T-helper 1 cell treated with Interleukin-12 subunit alpha and Interleukin-12 subunit beta and Interleukin-4 antibody, amounts not matched to agents 30 μg/mL and 1 μg/mL, for 36 hours (primary cell): Measurements from ENCODE around the gene CRYBG3.
A peak's percentile ranks its signal among the peaks of the same experiment; 100 is the strongest.

Source experiments
- H3K27ac Mint-ChIP-seq: one replicate; pipeline ENCODE4 v1.8.0; 2021; ENCODE audit warnings: mild to moderate bottlenecking, mixed read lengths
- H3K27me3 Mint-ChIP-seq: one replicate; pipeline ENCODE4 v1.8.0; 2021; ENCODE audit warnings: low read depth, mixed read lengths
- H3K36me3 Mint-ChIP-seq: one replicate; pipeline ENCODE4 v1.8.0; 2021; ENCODE audit warnings: low read depth, mixed read lengths
- H3K4me1 Mint-ChIP-seq: one replicate; pipeline ENCODE4 v1.8.0; 2021; ENCODE audit warnings: low read depth, mixed read lengths
- H3K4me3 Mint-ChIP-seq: one replicate; pipeline ENCODE4 v1.8.0; 2021; ENCODE audit warnings: mild to moderate bottlenecking, moderate library complexity, mixed read lengths
- H3K9me3 Mint-ChIP-seq: one replicate; pipeline ENCODE4 v1.8.0; 2021; ENCODE audit warnings: mixed read lengths

CRYBG3 gene

DNA sequence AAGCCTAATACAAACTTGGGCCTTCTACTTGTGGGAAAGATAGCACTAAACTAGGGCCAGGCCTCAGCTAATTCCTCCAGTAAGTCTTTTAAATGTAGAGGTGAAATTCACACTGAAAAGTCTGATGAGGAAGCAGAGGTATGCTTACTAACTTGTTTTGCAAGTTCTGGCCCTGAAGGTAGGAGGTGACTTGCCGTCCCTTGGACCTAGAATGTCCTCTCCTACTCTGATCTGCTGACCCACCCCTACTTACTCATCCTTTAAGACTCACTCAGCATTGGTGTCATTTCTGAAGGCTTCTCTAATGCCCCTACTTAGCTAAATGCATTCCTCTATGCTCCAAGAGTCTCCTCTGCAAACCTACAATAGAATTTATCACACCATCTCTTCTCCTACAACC is 131.1 kb downstream of the CRYBG3 start:
- Mint-ChIP-seq H3K27me3 (no peaks in the 10 kb centered on the region), H3K4me3 (no peak overlapping the region), H3K4me1 (peaks cover 22% of the 10 kb centered on the region), H3K36me3 (peaks cover 68% of the 10 kb centered on the region), H3K27ac (peak overlapping the region; percentile 12), H3K9me3 (no peaks in the 10 kb centered on the region)

DNA sequence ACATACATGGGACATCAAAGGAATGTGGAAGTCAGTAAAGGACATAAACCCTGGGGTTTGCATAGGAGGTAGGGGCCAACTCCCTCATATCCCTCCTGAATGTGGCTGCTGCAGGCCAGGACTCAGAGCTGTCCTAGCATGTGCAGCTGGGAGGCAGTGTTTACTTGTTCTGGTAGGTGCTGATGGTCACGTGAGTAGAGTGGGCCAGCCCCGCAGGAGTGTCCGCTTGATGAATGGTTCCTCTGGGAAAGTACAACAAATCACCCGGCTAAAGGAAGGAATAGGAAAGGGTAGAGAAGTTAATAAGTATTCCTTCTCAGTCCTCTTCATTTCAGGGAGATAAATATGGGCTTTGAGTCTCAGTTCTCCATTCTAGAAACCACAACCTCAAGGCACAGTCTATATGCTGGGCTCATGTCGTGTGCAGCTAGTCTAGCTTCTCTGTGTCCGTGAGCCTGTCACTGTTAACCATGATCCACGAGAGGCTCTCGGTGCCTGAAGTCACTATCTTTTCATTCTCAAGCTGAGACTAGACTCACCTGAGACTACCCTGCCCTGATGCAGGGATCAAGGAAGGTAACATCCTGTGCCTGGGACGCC is 132.5 kb downstream of the CRYBG3 start:
- no peak overlapping the region for H3K4me3 Mint-ChIP-seq
- no peak overlapping the region for H3K27ac Mint-ChIP-seq
- H3K4me1 Mint-ChIP-seq: peaks cover 19% of the 10 kb centered on the region
- peaks cover 65% of the 10 kb centered on the region for H3K36me3 Mint-ChIP-seq
- H3K27me3 Mint-ChIP-seq: no peaks in the 10 kb centered on the region
- no peaks in the 10 kb centered on the region for H3K9me3 Mint-ChIP-seq

- Mint-ChIP-seq H3K27ac (no peak overlapping the region), H3K9me3 (no peaks in the 10 kb centered on the region)
These were observed 134.2 kb downstream of the CRYBG3 start for GRCh38 chr3:97956051-97956450.

GRCh38 chr3:97957617-97958311 is 136.0 kb downstream of the CRYBG3 start:
- Mint-ChIP-seq H3K27me3 (no peaks in the 10 kb centered on the region), H3K4me3 (no peak overlapping the region), H3K9me3 (no peaks in the 10 kb centered on the region), H3K4me1 (peaks cover 32% of the 10 kb centered on the region), H3K36me3 (peaks cover 58% of the 10 kb centered on the region), H3K27ac (peak overlapping the region; percentile 31)

More at GRCh38 chr3:97956051-97956450, 134.2 kb downstream of the CRYBG3 start:
- Mint-ChIP-seq H3K36me3 (peaks cover 58% of the 10 kb centered on the region), H3K27me3 (no peaks in the 10 kb centered on the region), H3K4me1 (peaks cover 16% of the 10 kb centered on the region), H3K4me3 (no peak overlapping the region)

DNA sequence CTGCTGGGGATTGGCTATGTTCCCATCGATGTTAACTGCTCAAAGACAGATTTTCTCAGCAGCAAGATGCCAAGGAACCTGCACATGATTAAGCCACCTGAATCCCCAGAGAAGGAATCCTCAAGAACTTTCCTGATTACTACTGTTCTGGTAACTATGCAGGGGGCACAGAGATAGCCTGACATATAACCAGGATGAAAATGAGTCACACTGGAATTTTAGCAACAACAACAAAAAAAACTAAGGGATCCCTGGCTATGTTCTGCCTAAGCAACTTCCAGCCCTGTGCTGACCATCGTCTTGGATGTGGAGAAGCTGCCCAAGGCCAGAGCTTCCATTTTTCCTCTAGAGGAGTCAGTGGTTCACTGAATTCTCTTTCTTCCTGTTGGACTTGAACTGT is 136.6 kb downstream of the CRYBG3 start:
- no peak overlapping the region for H3K27ac Mint-ChIP-seq
- peaks cover 31% of the 10 kb centered on the region for H3K4me1 Mint-ChIP-seq
- H3K36me3 Mint-ChIP-seq: peaks cover 54% of the 10 kb centered on the region
- no peaks in the 10 kb centered on the region for H3K27me3 Mint-ChIP-seq
- no peaks in the 10 kb centered on the region for H3K9me3 Mint-ChIP-seq
- H3K4me3 Mint-ChIP-seq: no peak overlapping the region

DNA sequence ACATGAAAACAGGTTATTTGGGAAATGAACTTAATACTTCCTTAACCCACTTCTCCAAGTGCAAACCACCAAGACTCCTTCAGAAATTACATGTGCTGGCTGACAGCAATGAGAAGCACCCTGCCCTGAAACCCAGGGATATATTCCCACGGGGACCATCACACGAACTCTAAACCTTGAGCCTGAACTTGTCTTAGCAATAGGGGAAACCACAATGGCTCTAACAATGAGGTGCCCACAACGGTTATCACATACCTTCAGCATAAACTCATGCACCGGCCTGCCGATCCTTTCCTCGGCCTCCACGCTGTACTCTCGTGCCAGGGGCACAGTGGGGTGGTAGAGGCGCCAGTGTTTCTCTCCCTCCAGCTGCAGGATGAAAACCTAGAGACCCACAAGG is 137.0 kb downstream of the CRYBG3 start:
- Mint-ChIP-seq H3K27me3 (no peaks in the 10 kb centered on the region), H3K4me3 (no peak overlapping the region), H3K36me3 (peaks cover 57% of the 10 kb centered on the region), H3K27ac (no peak overlapping the region), H3K9me3 (no peaks in the 10 kb centered on the region), H3K4me1 (peaks cover 35% of the 10 kb centered on the region)

DNA sequence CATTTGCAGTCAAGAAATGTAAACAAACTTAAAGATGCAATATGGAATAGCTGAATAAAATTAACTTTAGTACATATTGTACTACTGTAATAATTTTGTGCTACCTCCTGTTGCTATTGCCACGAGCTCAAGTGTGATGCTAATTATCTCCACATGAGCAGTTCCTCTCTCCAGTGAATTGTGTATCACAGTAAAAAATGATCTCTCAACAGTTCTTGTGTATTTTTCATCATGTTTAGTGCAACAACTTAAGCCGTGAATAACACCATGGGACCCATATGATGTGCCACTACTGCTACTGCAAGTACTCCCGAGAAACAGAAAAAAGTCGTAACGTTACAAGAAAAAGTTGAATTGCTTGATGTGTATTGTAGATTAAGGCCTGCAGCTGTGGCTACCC is 138.1 kb downstream of the CRYBG3 start:
- Mint-ChIP-seq H3K4me3 (no peak overlapping the region), H3K36me3 (peaks cover 58% of the 10 kb centered on the region), H3K9me3 (no peaks in the 10 kb centered on the region), H3K27me3 (no peaks in the 10 kb centered on the region), H3K4me1 (peaks cover 38% of the 10 kb centered on the region), H3K27ac (no peak overlapping the region)

DNA sequence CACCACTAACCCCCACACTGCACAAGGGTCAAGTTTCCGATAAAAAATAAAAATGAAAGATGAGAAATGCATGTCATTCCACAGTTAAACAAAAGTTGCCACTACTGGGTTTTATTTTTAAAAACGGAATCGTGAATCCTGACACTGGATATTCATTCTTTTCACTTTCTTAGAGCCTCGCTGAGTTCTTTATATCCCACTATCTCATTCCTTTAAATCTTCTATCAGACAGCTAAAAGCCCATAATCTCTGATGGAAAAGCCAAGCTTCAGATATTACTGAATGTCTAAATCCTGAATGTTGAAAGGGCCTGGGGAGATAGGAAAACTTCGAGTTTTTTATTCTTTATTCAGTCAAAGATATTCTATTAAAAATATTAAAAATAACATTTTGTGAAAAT is 138.7 kb downstream of the CRYBG3 start:
- Mint-ChIP-seq H3K4me3 (no peak overlapping the region), H3K9me3 (no peaks in the 10 kb centered on the region), H3K36me3 (peaks cover 55% of the 10 kb centered on the region), H3K27me3 (no peaks in the 10 kb centered on the region), H3K4me1 (peaks cover 37% of the 10 kb centered on the region), H3K27ac (no peak overlapping the region)

DNA sequence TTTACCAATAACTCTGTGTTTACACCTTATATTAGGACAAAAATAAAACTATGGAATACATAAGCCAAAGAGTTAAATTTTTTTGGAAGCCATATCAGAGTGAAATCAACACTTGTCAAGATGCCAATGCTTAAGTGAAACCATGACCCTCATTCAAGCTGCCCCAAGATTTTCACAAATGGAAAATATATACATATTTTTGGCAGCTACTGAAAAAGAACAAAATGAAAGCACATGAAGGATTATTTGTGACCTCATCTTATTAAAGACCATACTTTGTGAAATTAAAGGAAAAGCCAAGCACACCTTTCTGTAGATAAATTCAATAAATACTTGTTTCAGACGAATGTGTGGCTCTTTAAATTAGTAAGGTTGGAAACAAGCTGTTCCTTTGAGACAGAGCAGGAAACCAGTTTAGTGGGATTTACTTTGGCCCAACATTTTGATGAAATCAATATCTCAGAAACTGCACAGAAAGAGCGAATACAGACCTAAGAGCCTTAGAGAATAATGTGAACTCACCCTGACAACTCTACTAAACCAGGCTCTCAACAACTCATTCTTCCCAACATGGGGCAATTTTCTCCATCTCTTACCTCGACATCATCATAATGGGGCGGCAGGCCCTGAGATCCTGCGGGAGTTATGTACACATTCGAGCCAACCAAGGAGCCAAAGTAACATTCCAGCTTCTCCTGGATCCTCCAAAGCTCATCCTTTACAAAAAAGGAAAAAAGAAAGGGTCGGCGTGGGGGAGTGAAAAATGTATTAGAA is 139.4 kb downstream of the CRYBG3 start:
- H3K27ac Mint-ChIP-seq: peak overlapping the region; percentile 21
- peaks cover 42% of the 10 kb centered on the region for H3K4me1 Mint-ChIP-seq
- H3K9me3 Mint-ChIP-seq: no peaks in the 10 kb centered on the region
- H3K36me3 Mint-ChIP-seq: peaks cover 59% of the 10 kb centered on the region
- no peak overlapping the region for H3K4me3 Mint-ChIP-seq
- no peaks in the 10 kb centered on the region for H3K27me3 Mint-ChIP-seq

DNA sequence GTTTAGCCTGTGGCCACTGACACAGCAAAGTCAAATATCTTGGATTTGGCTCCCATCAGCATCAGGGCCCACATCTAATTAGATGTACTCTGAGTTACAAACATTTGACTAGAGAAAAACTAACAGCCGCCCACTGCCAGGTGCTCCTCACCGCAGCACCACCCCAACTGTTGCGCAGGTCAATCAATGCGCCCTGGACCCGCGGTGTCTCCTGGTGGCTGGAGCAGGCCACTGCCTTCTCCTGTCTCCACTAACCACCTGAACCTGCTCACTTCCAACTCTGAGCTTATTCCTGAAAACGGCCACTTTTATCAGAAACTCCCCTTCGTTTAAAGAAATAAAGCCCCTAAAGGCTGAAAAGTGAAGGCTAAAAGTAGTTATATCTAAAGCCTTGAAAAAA is 146.2 kb downstream of the CRYBG3 start:
- H3K9me3 Mint-ChIP-seq: no peaks in the 10 kb centered on the region
- H3K4me3 Mint-ChIP-seq: peak overlapping the region; percentile 70
- H3K27me3 Mint-ChIP-seq: no peaks in the 10 kb centered on the region
- H3K4me1 Mint-ChIP-seq: peaks cover 72% of the 10 kb centered on the region
- peaks cover 50% of the 10 kb centered on the region for H3K36me3 Mint-ChIP-seq
- peak overlapping the region; percentile 78 for H3K27ac Mint-ChIP-seq

DNA sequence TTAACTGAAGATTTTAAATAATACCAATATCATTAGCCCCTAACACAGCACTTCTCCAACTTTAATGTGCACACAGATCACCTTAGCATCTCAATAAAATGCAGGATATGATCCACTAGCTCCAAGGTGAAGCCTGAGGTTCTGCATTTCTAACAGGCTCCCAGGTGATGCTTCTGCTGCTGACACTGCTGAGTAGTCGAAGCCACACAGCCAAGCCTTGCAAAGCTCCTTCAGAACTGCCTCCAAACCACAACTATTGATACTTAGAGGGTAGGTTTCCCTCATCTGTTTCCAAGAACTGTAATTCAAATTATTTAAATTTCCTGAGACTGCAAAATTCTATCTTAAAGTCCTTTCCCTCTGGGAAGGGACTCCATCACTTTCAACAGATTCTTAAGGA is 146.6 kb downstream of the CRYBG3 start:
- no peaks in the 10 kb centered on the region for H3K27me3 Mint-ChIP-seq
- peak overlapping the region; percentile 78 for H3K27ac Mint-ChIP-seq
- H3K36me3 Mint-ChIP-seq: peaks cover 50% of the 10 kb centered on the region
- H3K9me3 Mint-ChIP-seq: no peaks in the 10 kb centered on the region
- peaks cover 76% of the 10 kb centered on the region for H3K4me1 Mint-ChIP-seq
- H3K4me3 Mint-ChIP-seq: peak overlapping the region; percentile 70

GRCh38 chr3:97969541-97969940 is 147.7 kb downstream of the CRYBG3 start:
- Mint-ChIP-seq H3K9me3 (no peaks in the 10 kb centered on the region), H3K4me3 (peak overlapping the region; percentile 88), H3K36me3 (peaks cover 43% of the 10 kb centered on the region), H3K4me1 (peaks cover 76% of the 10 kb centered on the region), H3K27me3 (no peaks in the 10 kb centered on the region), H3K27ac (peak overlapping the region; percentile 92)

DNA sequence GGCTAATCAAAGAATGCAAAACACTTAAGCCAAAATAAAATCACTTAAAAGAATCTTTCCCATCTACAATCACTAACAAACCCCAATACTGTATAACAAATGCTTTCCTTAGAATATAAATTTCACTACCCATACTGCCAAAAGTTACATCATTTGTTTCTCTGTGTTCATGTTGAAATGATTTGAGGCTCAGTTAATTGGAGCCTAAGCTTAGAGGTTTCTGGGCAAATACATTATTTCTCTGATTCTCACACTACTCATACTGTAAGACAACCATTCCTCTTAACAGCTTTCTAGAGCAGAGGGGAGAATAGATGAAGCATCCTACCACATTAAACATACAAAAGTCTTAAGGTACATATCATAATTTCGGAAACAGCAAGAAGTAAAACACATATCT is 148.3 kb downstream of the CRYBG3 start:
- Mint-ChIP-seq H3K27ac (peak overlapping the region; percentile 92), H3K27me3 (no peaks in the 10 kb centered on the region), H3K4me3 (peak overlapping the region; percentile 88), H3K9me3 (no peaks in the 10 kb centered on the region), H3K36me3 (peaks cover 39% of the 10 kb centered on the region), H3K4me1 (peaks cover 78% of the 10 kb centered on the region)

- H3K9me3 Mint-ChIP-seq: no peaks in the 10 kb centered on the region
- no peaks in the 10 kb centered on the region for H3K27me3 Mint-ChIP-seq
- peak overlapping the region; percentile 88 for H3K4me3 Mint-ChIP-seq
- peaks cover 79% of the 10 kb centered on the region for H3K4me1 Mint-ChIP-seq
- peaks cover 32% of the 10 kb centered on the region for H3K36me3 Mint-ChIP-seq
- H3K27ac Mint-ChIP-seq: peak overlapping the region; percentile 92
These were observed 149.3 kb downstream of the CRYBG3 start for GRCh38 chr3:97970956-97971620.
